HFFc6 (cell line): Measurements from ENCODE around the gene ORAI1. TPM values are rescaled to one million over a fixed set of nuclear protein-coding genes. Genes with fewer than 3 reads are reported as not detected.
"Not testable (repeated sequence)": the region's sequence is repeated elsewhere in the genome, so short reads cannot be mapped to it uniquely, and the experiment has no call there.

ENCODE experiments used
- DNase-seq: peaks from one replicate; pipeline ENCODE4 v3.0.0-alpha.2; 2018
- H3K27ac Mint-ChIP-seq: 2 replicates; pipeline ENCODE4 v1.8.0; 2020; ENCODE audit warnings: mild to moderate bottlenecking, mixed read lengths
- H3K27me3 Mint-ChIP-seq: 2 replicates; pipeline ENCODE4 v1.8.0; 2021; ENCODE audit warnings: mild to moderate bottlenecking, moderate library complexity, mixed read lengths; ENCODE audit not compliant: insufficient read depth
- H3K36me3 Mint-ChIP-seq: 2 replicates; pipeline ENCODE4 v1.8.0; 2021; ENCODE audit warnings: low read depth, mixed read lengths
- H3K4me1 Mint-ChIP-seq: 2 replicates; pipeline ENCODE4 v1.8.0; 2020; ENCODE audit warnings: low read depth, mixed read lengths
- H3K4me3 Mint-ChIP-seq: 2 replicates; pipeline ENCODE4 v1.8.0; 2020; ENCODE audit warnings: mild to moderate bottlenecking, moderate library complexity, mixed read lengths
- H3K9me3 Mint-ChIP-seq: 2 replicates; pipeline ENCODE4 v1.8.0; 2020; ENCODE audit warnings: mild to moderate bottlenecking, mixed read lengths
- CTCF ChIP-seq: fragments of 200-600 bp; sonication (generic); IDR thresholded peaks from 2 replicates; pipeline ENCODE4 v1.5.0; 2021; ENCODE audit warnings: antibody characterized with exemption, mild to moderate bottlenecking
- total RNA-seq, 6 experiments: library from RNA; stranded (reverse); fragmentation: NEBNext Ultra II Directional; extraction: Animal tissue kit (Norgen Biotek cat#: 25700); gene quantifications; 2 replicates in 1 of 6; 3 replicates in 5 of 6; pipeline ENCODE4 v1.2.3, GENCODE V29; 2021

The ORAI1 gene
- total RNA-seq, 6 experiments from 2014 or later: 18.5 to 25.7 (median 22.0) TPM

- no peak for DNase-seq
- no peaks in the 10 kb centered on the region for H3K27me3 Mint-ChIP-seq
- peak overlapping the region; percentile 39 for H3K27ac Mint-ChIP-seq
- TF ChIP-seq CTCF: no peak
- H3K36me3 Mint-ChIP-seq: peaks cover 10% of the 10 kb centered on the region; the same call in 1 of the 2 replicates
- no peaks in the 10 kb centered on the region for H3K9me3 Mint-ChIP-seq
- H3K4me1 Mint-ChIP-seq: peaks cover 46% of the 10 kb centered on the region
- H3K4me3 Mint-ChIP-seq: no peak overlapping the region
Measured at GRCh38 chr12:121632069-121632970, 6.0 kb downstream of the ORAI1 start.

- peaks cover 33% of the 10 kb centered on the region for H3K4me1 Mint-ChIP-seq
- H3K9me3 Mint-ChIP-seq, DNase-seq, H3K36me3 Mint-ChIP-seq, H3K27me3 Mint-ChIP-seq, H3K4me3 Mint-ChIP-seq, H3K27ac Mint-ChIP-seq: not testable (repeated sequence)
Measured at GRCh38 chr12:121633833-121634196, 7.5 kb downstream of the ORAI1 start.

GRCh38 chr12:121634836-121635235 is 8.5 kb downstream of the ORAI1 start:
- no peaks in the 10 kb centered on the region for H3K9me3 Mint-ChIP-seq
- peaks cover 7% of the 10 kb centered on the region; the same call in 1 of the 2 replicates for H3K36me3 Mint-ChIP-seq
- H3K4me1 Mint-ChIP-seq: peaks cover 25% of the 10 kb centered on the region
- no peak overlapping the region for H3K27ac Mint-ChIP-seq
- no peak for DNase-seq
- no peaks in the 10 kb centered on the region for H3K27me3 Mint-ChIP-seq
- no peak for TF ChIP-seq CTCF
- H3K4me3 Mint-ChIP-seq: no peak overlapping the region

- H3K4me1 Mint-ChIP-seq: peaks cover 6% of the 10 kb centered on the region
- no peaks in the 10 kb centered on the region for H3K36me3 Mint-ChIP-seq
- no peak overlapping the region for H3K4me3 Mint-ChIP-seq
- DNase-seq: no peak
- TF ChIP-seq CTCF: no peak
- no peak overlapping the region for H3K27ac Mint-ChIP-seq
- no peaks in the 10 kb centered on the region for H3K9me3 Mint-ChIP-seq
- H3K27me3 Mint-ChIP-seq: no peaks in the 10 kb centered on the region
Measured at GRCh38 chr12:121637231-121637914, 11.0 kb downstream of the ORAI1 start.

GRCh38 chr12:121638298-121639202 is 12.2 kb downstream of the ORAI1 start:
- Mint-ChIP-seq H3K4me1 (no peaks in the 10 kb centered on the region), H3K27ac (no peak overlapping the region), H3K4me3 (no peak overlapping the region), H3K27me3 (no peaks in the 10 kb centered on the region), H3K9me3 (no peaks in the 10 kb centered on the region), H3K36me3 (no peaks in the 10 kb centered on the region)
- TF ChIP-seq CTCF: no peak
- DNase-seq: no peak
